GM18511 (cell line): ENCODE data around the gene URAD.
"Not testable (repeated sequence)": the region's sequence is repeated elsewhere in the genome, so short reads cannot be mapped to it uniquely, and the experiment has no call there.

Experiments used
- ATAC-seq: cut with Tn5 transposase; IDR thresholded peaks from one replicate; pipeline ENCODE4 v1.9.1; 2021; ENCODE audit warnings: mild to moderate bottlenecking, moderate library complexity; ENCODE audit not compliant: unreplicated experiment

URAD gene

GRCh38 chr13:27988520-27988919 lies at the start of gene URAD:
URAD (minus strand) TSS chr13:27988693; CDS start chr13:27988637, 56 bp downstream.
- ATAC-seq: no peak

GRCh38 chr13:28037399-28037798 lies 48.9 kb upstream of the URAD start:
- no peak for ATAC-seq

- no peak for ATAC-seq
Measured at GRCh38 chr13:28035146-28035782, 46.8 kb upstream of the URAD start.

- ATAC-seq: no peak
Measured at GRCh38 chr13:28033894-28034655, 45.6 kb upstream of the URAD start.

- ATAC-seq: not testable (repeated sequence)
Measured at GRCh38 chr13:28032438-28032837, 43.9 kb upstream of the URAD start.

- ATAC-seq: peak; percentile 55
Measured at GRCh38 chr13:28031896-28032288, 43.4 kb upstream of the URAD start.

GRCh38 chr13:28031220-28031895 lies 42.9 kb upstream of the URAD start:
- ATAC-seq: peak; percentile 69

- ATAC-seq: no peak
Measured at GRCh38 chr13:28027607-28028364, 39.3 kb upstream of the URAD start.

- no peak for ATAC-seq
Measured at GRCh38 chr13:28027071-28027470, 38.6 kb upstream of the URAD start.

- ATAC-seq: no peak
Measured at GRCh38 chr13:28026508-28026907, 38.0 kb upstream of the URAD start.

- ATAC-seq: no peak
Measured at GRCh38 chr13:28022848-28023518, 34.5 kb upstream of the URAD start.

GRCh38 chr13:28014301-28014700 lies 25.8 kb upstream of the URAD start:
- no peak for ATAC-seq

- ATAC-seq: no peak
Measured at GRCh38 chr13:28013482-28013881, 25.0 kb upstream of the URAD start.

- ATAC-seq: peak; percentile 95
Measured at GRCh38 chr13:28012896-28013295, 24.4 kb upstream of the URAD start.

GRCh38 chr13:28012383-28012782 lies 23.9 kb upstream of the URAD start:
- ATAC-seq: peak; percentile 3

GRCh38 chr13:28010046-28010445 lies 21.6 kb upstream of the URAD start:
- ATAC-seq: no peak

- ATAC-seq: not testable (repeated sequence)
Measured at GRCh38 chr13:28005016-28005415, 16.5 kb upstream of the URAD start.

- no peak for ATAC-seq
Measured at GRCh38 chr13:28002886-28003698, 14.6 kb upstream of the URAD start.

GRCh38 chr13:28001837-28002473 lies 13.5 kb upstream of the URAD start:
- ATAC-seq: no peak
